Right atrium auricular region (tissue), 2 donors: ENCODE measurements around the gene PLCB4. TPM values are rescaled to one million over a fixed set of nuclear protein-coding genes. Genes with fewer than 3 reads are reported as not detected.

Experiments
- DNase-seq: peaks from one replicate; pipeline ENCODE4 v3.0.0-alpha.2; 2019; ENCODE audit warnings: low spot score
- H3K27ac ChIP-seq, 2 donors: fragments of 200-600 bp; sonication (generic); 1 replicate in 1 of 2; 2 replicates in 1 of 2; pipeline ENCODE4 v1.5.1; 2016 to 2019
- H3K27me3 ChIP-seq, 2 donors: fragments of 200-600 bp; sonication (generic); one replicate each; pipeline versions ENCODE4 v1.5.1 to v1.6.0; 2017 to 2019
- H3K36me3 ChIP-seq: fragments of 200-600 bp; sonication (generic); one replicate; pipeline ENCODE4 v1.5.1; 2016
- H3K4me1 ChIP-seq, 2 donors: fragments of 200-600 bp; sonication (generic); one replicate each; pipeline versions ENCODE4 v1.5.1 to v1.6.0; 2017 to 2019
- H3K4me3 ChIP-seq, 2 donors: fragments of 200-600 bp; sonication (generic); 1 replicate in 1 of 2; 2 replicates in 1 of 2; pipeline ENCODE4 v1.5.1; 2017 to 2019; ENCODE audit warnings: mild to moderate bottlenecking in 1 of 2, moderate library complexity in 1 of 2
- H3K9me3 ChIP-seq, 2 donors: fragments of 200-600 bp; sonication (generic); one replicate each; pipeline ENCODE4 v1.5.1; 2019
- total RNA-seq, 2 donors: library from RNA; depleted of rRNA; stranded (reverse); fragments of >200 nt; gene quantifications; one replicate each; pipeline ENCODE4 v1.1.0, GENCODE V29; 2016
- TF ChIP-seq, protein P1 (sequence below), 2 donors: fragments of 200-600 bp; sonication (generic); IDR thresholded peaks; one replicate each; pipeline ENCODE4 v1.5.1; 2019; ENCODE audit warnings: antibody characterized with exemption in 2 of 2

PLCB4 gene
- total RNA-seq, 2 donors from 2014 or later = 14.3 to 32.4 TPM

DNA sequence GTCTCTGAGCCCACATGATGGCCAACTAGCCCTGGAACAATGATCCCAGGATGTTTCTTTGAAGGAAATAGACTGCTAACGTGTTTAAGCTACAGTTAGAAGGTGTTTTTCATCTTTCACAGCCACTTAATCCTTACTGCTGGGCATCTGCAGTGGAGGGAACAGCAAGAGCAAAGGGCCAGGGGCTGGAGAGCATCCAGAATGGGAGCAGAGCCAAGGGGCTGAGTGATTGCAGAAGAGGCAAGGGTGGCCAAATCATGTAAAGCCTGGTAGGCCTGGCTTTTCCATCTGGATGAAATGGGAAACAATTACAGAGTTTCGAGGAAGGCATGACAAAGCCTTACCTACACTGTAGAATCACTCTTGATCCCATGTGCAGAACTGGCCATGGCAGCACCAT is 426.8 kb downstream of the PLCB4 start:
- no peak for DNase-seq
- no peaks in the 10 kb centered on the region for H3K9me3 ChIP-seq
- TF ChIP-seq, protein P1, sequence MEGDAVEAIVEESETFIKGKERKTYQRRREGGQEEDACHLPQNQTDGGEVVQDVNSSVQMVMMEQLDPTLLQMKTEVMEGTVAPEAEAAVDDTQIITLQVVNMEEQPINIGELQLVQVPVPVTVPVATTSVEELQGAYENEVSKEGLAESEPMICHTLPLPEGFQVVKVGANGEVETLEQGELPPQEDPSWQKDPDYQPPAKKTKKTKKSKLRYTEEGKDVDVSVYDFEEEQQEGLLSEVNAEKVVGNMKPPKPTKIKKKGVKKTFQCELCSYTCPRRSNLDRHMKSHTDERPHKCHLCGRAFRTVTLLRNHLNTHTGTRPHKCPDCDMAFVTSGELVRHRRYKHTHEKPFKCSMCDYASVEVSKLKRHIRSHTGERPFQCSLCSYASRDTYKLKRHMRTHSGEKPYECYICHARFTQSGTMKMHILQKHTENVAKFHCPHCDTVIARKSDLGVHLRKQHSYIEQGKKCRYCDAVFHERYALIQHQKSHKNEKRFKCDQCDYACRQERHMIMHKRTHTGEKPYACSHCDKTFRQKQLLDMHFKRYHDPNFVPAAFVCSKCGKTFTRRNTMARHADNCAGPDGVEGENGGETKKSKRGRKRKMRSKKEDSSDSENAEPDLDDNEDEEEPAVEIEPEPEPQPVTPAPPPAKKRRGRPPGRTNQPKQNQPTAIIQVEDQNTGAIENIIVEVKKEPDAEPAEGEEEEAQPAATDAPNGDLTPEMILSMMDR (IDR thresholded peaks at IDR 0.05) = no peak
- no peaks in the 10 kb centered on the region for H3K4me1 ChIP-seq
- no peak overlapping the region for H3K4me3 ChIP-seq
- no peaks in the 10 kb centered on the region for H3K36me3 ChIP-seq
- H3K27me3 ChIP-seq = no peaks in the 10 kb centered on the region
- H3K27ac ChIP-seq = no peak overlapping the region

DNA sequence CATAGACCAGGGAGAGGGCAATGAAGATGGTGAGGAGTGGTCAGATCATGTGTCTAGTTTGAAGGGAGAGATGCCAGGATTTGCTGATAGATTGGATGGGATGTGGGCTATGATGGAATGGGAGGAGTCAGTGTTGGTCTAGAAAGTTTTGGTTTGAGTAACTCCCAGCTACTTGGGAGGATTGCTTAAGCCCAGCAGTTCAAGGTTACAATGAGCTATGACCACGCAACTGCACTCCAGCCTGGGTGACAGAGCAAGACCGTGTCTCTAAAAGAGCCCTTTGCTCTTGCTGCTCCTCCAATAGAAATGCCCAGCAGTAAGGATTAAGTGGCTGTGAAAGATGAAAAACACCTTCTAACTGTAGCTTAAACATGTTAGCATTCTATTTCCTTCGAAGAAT is 427.3 kb downstream of the PLCB4 start:
- H3K27ac ChIP-seq = no peak overlapping the region
- H3K27me3 ChIP-seq = no peaks in the 10 kb centered on the region
- TF ChIP-seq, protein P1 (IDR thresholded peaks at IDR 0.05) = no peak
- H3K9me3 ChIP-seq = no peaks in the 10 kb centered on the region
- no peaks in the 10 kb centered on the region for H3K36me3 ChIP-seq
- DNase-seq = no peak
- H3K4me1 ChIP-seq = no peaks in the 10 kb centered on the region
- H3K4me3 ChIP-seq = no peak overlapping the region

DNA sequence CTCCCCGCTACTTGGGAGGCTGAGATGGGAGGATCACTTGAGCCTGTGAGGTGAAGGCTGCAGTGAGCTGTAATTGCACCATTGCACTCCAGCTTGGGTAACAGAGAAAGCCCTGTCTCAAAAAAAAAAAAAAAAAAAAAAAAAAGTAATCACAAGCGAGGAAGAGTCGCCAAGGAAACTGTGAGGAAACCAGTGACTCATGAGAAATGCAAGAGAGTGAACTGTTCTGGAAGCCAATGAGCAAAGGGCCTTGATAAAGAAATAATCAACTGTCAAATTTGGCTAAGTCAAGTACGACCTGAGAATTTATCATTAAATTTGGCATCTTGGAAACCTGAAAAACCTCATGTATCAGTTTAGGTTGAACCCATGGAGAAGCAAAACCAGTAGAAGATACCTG is 429.4 kb downstream of the PLCB4 start:
- Histone ChIP-seq H3K36me3 (no peaks in the 10 kb centered on the region), H3K9me3 (no peaks in the 10 kb centered on the region), H3K27ac (no peak overlapping the region), H3K4me1 (no peaks in the 10 kb centered on the region), H3K4me3 (no peak overlapping the region), H3K27me3 (no peaks in the 10 kb centered on the region)
- no peak for DNase-seq
- TF ChIP-seq, protein P1 (IDR thresholded peaks at IDR 0.05) = no peak

DNA sequence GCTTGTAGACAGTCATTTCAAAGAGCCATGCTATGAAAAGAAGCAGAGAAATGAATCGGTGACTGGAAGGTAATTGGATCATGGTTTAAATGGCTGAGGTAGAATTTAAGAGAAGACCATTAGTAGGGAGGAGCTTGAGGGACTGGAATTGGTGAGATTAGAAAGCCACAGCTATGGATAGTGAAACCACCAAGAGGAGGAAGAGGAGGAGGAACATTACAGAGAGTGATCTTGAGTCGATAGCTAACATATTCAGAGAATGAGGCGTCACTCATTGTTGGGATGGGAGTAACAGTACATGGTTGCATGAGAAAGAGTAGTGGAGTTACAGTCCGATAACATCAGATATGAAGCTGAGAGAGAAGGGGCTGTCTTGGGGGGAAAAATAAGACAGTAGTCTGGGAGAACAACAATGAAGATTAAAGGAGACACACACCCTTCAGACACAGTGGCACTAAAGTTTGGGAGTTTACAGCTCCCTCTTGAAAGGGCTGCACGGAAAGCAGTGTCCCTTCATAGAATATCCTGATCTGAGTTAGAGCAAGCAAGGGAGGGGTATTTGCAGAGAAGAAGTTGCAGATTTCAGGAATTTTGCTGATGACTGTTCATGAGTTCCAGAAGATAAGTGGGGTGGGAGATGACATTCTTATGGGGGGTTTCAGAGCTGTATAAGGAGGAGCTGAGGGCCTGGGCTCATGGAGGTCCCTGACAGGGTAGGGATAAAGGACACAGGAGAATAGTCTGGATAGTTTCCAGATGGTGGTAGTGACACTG is 430.4 kb downstream of the PLCB4 start:
- TF ChIP-seq, protein P1 (IDR thresholded peaks at IDR 0.05) = no peak
- DNase-seq = no peak

DNA sequence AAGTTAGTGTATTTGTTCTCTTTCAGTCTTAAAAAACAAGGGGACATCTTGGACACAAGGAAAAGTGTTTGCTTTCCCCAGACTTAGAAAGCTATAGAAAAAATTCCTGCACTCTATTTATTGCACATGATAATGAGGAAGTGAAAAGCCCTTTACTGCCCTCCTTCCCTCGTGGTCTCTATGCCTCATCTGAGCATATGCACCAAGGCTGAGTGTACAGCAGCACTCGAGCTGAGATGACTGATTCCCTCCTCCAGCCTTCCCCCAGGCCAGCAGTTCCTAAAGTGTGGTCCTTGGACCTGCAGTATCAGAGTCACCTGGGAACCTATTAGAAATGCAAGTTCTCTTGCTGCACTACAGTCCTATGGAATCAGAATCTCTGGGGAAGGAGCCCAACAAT is 431.2 kb downstream of the PLCB4 start:
- H3K36me3 ChIP-seq = no peaks in the 10 kb centered on the region
- TF ChIP-seq, protein P1 (IDR thresholded peaks at IDR 0.05) = no peak
- H3K4me3 ChIP-seq = no peak overlapping the region
- no peak for DNase-seq
- H3K27me3 ChIP-seq = no peaks in the 10 kb centered on the region
- no peaks in the 10 kb centered on the region for H3K4me1 ChIP-seq
- no peaks in the 10 kb centered on the region for H3K9me3 ChIP-seq
- no peak overlapping the region for H3K27ac ChIP-seq

More for the DNA sequence above, 430.4 kb downstream of the PLCB4 start:
- H3K27me3 ChIP-seq = no peaks in the 10 kb centered on the region
- no peak overlapping the region for H3K4me3 ChIP-seq
- no peaks in the 10 kb centered on the region for H3K4me1 ChIP-seq
- no peaks in the 10 kb centered on the region for H3K9me3 ChIP-seq
- H3K36me3 ChIP-seq = no peaks in the 10 kb centered on the region
- H3K27ac ChIP-seq = no peak overlapping the region

DNA sequence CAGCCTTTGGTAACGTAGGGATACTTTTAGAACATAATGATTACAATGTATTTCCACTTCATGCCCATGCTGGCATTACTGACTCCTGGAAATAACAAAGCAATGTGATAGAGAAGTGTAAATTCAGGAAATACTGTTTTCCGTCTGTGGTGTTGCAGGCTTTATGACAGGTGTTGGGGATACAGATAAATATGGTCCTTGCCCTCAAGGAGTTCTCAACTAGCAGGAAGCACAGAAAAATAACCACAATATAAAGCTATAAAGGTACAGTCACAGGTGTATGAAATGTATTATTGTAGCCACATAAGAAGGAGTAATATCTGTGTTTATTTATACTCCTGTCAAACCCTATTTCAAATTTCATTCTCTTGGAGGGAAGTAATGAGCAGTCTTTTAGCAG is 432.6 kb downstream of the PLCB4 start:
- Histone ChIP-seq H3K4me3 (no peak overlapping the region), H3K9me3 (no peaks in the 10 kb centered on the region), H3K4me1 (peaks cover 0 to 6% of the 10 kb centered on the region in 2 donors), H3K27ac (no peak overlapping the region), H3K36me3 (no peaks in the 10 kb centered on the region), H3K27me3 (peaks cover 0 to under 1% of the 10 kb centered on the region in 2 donors)
- no peak for DNase-seq
- TF ChIP-seq, protein P1 (IDR thresholded peaks at IDR 0.05) = no peak
